Upper lobe of left lung (tissue), 4 donors: ENCODE results near the gene PIANP.

Experiments
- CTCF ChIP-seq, 6 experiments: fragments of 450-650 bp in 4 of 6; fragments of 200-600 bp in 2 of 6; sonication (generic) in 2 of 6; IDR thresholded peaks; one replicate each; pipeline ENCODE4 v1.5.1; 2016 to 2019; ENCODE audit warnings: antibody characterized with exemption in 6 of 6
- EP300 ChIP-seq, 4 donors: sonication (generic); formaldehyde crosslinking; IDR thresholded peaks; one replicate each; pipeline ENCODE4 v1.5.1; 2017; ENCODE audit warnings: antibody characterized with exemption in 4 of 4, control low read depth in 2 of 4
- POLR2A ChIP-seq, 4 donors: fragments of 450-650 bp; IDR thresholded peaks; one replicate each; pipeline ENCODE4 v1.5.1; 2016 to 2017; ENCODE audit warnings: antibody characterized with exemption in 4 of 4, mild to moderate bottlenecking in 2 of 4
- POLR2AphosphoS5 ChIP-seq, 2 donors: sonication (generic); formaldehyde crosslinking; IDR thresholded peaks; one replicate each; pipeline ENCODE4 v1.5.1; 2017; ENCODE audit warnings: antibody characterized with exemption in 2 of 2

GRCh38 chr12:6662602-6662905, 38.1 kb downstream of the PIANP start:
- TF ChIP-seq CTCF (IDR thresholded peaks at IDR 0.05), result no peak
- no peak for TF ChIP-seq POLR2AphosphoS5 (IDR thresholded peaks at IDR 0.05)
- TF ChIP-seq POLR2A (IDR thresholded peaks at IDR 0.05), result no peak
- TF ChIP-seq EP300 (IDR thresholded peaks at IDR 0.05), result no peak
